Effector CD8-positive, alpha-beta T cell (primary cell): ENCODE measurements around the gene CSRNP3.
"Not testable (repeated sequence)": the region's sequence is repeated elsewhere in the genome, so short reads cannot be mapped to it uniquely, and the experiment has no call there.

Source experiments
- DNase-seq: peaks from one replicate; lab custom pipeline; 2025; lab: John Stamatoyannopoulos, UW

The CSRNP3 gene

GRCh38 chr2:165634282-165634681 is 164.8 kb downstream of the CSRNP3 start:
- DNase-seq = no peak

DNA sequence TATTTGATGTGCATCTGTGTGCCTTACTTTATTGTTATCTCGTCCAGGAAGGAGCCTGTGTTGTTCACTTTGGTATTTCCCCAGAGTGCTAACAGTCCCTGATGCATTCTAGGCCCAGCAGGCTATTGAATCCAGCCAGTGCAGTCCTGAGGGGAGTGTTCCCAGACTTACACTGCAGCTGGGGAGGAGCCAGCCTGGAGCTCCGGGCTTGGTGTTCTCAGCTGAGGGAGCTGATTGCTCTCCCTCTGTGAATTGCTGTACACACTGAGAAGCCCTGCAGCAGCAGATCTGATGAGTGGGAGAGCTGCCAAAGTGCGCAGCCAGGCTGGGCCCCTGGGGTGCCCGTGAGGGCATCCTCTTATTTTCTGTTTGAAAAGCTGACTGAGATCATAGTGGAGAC is 165.4 kb downstream of the CSRNP3 start:
- DNase-seq = no peak

DNA sequence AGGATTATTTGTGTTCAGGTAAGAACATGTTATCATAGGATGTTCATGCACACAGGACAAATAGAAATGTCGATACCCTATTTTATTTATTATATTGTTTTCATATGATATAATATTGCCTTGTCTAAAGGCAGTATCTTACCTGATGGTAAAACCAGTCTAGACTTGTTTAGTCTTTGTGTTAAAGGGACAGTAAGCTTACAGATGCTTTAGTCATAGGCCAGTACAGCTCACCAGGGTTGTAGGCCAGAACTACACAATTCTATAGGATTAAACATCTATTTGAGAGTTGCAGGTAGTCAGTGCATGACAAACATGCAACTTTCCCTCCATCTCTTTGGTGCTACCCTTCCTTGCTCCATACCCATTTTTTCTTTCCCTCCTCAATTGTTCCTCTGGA is 166.0 kb downstream of the CSRNP3 start:
- DNase-seq = no peak

GRCh38 chr2:165636959-165637358 is 167.5 kb downstream of the CSRNP3 start:
- no peak for DNase-seq

- no peak for DNase-seq
These were observed 167.9 kb downstream of the CSRNP3 start for GRCh38 chr2:165637396-165637795.

DNA sequence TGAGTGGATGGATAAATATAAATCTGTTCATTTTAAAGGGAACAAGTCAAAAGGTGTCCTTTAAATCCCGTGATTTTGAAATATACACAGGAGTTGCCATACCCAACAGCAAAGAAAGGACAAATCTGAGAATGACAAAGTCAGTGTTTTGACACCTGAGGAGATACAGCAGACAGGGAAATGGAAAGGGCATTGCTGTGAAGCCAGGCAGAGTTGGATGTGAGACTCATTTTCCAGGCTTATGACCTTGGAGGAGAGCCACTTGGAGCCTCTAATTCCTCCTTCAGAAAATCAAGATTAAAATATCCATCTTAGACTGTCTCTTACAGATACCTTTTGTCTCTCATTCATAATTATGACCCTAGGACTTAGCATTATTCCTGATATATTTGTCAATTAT is 170.0 kb downstream of the CSRNP3 start:
- no peak for DNase-seq

- no peak for DNase-seq
These were observed 170.9 kb downstream of the CSRNP3 start for GRCh38 chr2:165640247-165640929.

DNA sequence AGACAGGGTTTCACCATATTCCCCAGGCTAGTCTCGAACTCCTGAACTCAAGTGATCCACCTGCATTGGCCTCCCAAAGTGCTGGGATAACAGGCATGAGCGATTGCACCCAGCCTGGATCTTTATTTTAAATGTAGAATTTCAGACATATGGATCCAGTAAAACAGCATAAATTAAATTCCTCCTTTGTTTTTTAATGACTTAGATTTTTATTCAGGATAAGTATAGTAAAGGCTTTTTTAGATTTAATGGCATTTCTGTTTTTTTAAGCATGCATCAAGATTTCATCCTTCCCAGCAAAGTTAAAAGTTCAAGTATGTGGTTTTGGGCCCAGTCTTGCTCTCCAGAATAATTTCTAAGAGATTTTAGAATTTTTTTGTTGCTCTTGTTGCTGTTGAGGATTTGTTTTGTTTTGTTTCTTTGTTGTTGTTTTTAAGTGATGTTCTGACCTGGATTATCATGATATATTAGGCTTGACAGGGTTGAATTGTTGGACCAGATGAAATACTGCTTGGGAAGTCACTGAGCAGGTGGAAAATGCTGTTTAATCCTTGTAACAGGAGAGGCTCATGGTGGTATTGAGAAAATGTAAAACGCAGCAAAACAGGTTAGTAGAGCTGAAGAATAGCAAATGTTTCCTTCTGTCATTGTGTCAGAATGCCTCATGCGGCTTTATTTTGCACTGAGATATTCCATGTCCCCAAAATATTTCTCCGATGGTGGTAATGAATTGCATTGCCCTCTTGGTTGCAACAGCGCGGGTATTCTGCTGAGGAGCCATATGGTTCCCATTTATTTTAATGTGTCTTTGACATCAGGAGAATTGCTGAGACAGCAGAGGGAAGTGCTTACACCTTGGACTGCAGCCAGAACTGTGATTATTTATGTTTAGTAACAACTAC is 176.7 kb downstream of the CSRNP3 start:
- DNase-seq = no peak

DNA sequence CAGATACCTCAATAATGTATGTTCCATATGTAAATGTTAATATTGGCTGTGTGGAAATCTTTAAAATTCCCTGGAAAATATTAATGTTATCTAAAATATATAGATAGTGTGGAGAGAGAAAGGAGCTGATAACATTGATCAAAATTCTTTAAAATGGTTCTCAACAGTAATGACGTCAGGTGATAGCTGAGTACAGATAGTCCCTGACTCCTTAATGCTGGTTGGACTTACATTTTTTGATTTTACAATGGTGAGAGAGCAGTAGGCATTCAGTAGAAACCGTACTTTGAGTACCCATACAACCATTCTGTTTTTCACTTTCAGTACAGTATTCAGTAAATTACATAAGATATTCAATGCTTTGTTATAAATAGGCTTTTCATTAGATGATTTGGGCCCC is 177.9 kb downstream of the CSRNP3 start:
- no peak for DNase-seq

GRCh38 chr2:165648801-165649200 is 179.3 kb downstream of the CSRNP3 start:
- DNase-seq = no peak

- no peak for DNase-seq
These were observed 181.7 kb downstream of the CSRNP3 start for GRCh38 chr2:165651233-165651632.

- DNase-seq = no peak
These were observed 186.2 kb downstream of the CSRNP3 start for GRCh38 chr2:165655661-165656060.

DNA sequence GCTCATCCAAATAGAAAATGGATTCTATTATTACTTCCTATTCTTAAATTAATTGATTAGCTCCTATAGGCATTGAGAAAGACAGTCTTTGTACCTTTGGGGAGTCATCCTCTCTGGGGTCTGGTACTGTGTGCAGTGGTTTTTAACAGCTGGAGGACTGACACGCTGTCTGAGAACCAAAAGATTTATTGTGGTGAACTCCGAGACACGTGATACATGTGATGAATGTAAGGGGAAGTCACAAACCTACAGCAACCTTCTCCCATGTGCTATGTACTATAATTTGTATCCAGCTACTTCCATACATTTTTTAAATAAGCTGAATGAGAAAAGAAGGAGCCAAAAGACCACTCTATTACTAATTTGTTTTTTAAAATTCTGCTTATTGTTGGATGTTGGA is 190.9 kb downstream of the CSRNP3 start:
- DNase-seq = no peak

- DNase-seq = no peak
These were observed 193.2 kb downstream of the CSRNP3 start for GRCh38 chr2:165662720-165663119.

- DNase-seq = no peak
These were observed 196.1 kb downstream of the CSRNP3 start for GRCh38 chr2:165665614-165666013.

DNA sequence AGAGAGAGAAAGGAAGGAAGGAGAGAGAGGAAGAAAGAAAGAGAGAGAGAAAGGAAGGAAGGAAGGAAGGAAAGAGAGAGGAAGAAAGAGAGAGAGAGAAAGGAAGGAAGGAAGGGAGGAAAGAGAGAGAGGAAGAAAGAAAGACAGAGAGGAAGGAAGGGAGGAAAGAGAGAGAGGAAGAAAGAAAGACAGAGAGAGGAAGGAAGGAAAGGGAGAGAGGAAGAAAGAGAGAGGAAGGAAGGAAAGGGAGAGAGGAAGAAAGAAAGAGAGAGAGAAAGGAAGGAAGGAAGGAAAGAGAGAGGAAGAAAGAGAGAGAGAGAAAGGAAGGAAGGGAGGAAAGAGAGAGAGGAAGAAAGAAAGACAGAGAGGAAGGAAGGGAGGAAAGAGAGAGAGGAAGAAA is 196.6 kb downstream of the CSRNP3 start:
- not testable (repeated sequence) for DNase-seq

GRCh38 chr2:165666605-165667004 is 197.1 kb downstream of the CSRNP3 start:
- DNase-seq = no peak

GRCh38 chr2:165667375-165667774 is 197.9 kb downstream of the CSRNP3 start:
- DNase-seq = no peak

DNA sequence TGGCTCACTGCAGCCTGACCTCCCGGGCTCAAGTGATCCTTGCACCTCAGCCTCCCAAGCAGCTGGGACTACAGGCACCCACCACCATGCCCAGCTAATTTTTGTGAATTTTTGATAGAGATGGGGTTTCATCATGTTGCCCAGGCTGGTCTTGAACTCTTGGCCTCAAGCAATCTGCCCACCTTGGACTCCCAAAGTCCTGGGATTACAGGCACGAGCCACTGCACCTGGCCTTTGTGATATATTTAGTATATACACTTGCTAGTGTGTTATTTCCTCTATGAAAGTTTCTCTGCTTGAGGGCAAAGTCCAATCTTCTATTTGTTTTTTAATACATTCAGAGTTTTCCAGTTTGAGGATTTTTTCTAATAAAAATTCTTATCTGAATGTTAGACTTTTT is 205.3 kb downstream of the CSRNP3 start:
- DNase-seq = no peak

DNA sequence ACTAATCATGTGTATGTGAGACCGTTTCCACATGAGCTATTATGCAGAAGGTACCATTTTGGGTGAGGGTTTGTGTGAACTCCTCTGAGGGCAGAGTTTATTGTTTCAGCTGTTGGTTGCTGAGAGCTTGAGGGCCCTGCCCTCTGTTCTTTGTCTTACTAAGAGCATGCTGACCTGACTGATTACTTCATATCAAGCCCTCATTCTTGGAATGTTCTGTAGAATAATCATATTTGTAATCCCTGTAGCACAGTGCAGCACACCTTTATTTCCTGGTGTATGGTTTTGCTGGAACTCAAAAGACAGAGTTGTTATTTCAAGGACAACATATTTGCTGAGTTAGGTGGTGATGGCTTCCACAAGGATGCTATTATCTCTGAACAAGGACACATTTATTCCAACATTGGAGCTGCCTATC is 206.1 kb downstream of the CSRNP3 start:
- no peak for DNase-seq

- no peak for DNase-seq
These were observed 209.4 kb downstream of the CSRNP3 start for GRCh38 chr2:165678882-165679281.

- DNase-seq = no peak
These were observed 210.1 kb downstream of the CSRNP3 start for GRCh38 chr2:165679621-165680020.

GRCh38 chr2:165681841-165682240 is 212.3 kb downstream of the CSRNP3 start:
- no peak for DNase-seq
